Body of pancreas (tissue), 4 donors: ENCODE measurements around the gene RAB25. TPM values are rescaled to one million over a fixed set of nuclear protein-coding genes. Genes with fewer than 3 reads are reported as not detected.

Experiments used
- ATAC-seq: fragments of 150-250 bp; one replicate; pipeline ENCODE4 v1.9.1; 2016
- DNase-seq, 4 donors: peaks; one replicate each; pipeline ENCODE4 v3.0.0-alpha.2; 2019
- H3K27ac ChIP-seq, 4 donors: fragments of 200-600 bp; sonication (generic); 1 replicate in 3 of 4; 2 replicates in 1 of 4; pipeline versions ENCODE4 v1.5.1 to v1.6.1; 2016 to 2019; ENCODE audit warnings: mild to moderate bottlenecking in 1 of 4, mixed read lengths in 1 of 4, moderate library complexity in 1 of 4
- H3K27me3 ChIP-seq, 2 donors: fragments of 200-600 bp; sonication (generic); one replicate each; pipeline ENCODE4 v1.6.0; 2016; ENCODE audit warnings: mild to moderate bottlenecking in 1 of 2
- H3K36me3 ChIP-seq, 2 donors: fragments of 200-600 bp; sonication (generic); replicated peaks in 1 of 2; 2 replicates each; pipeline ENCODE4 v1.5.1; 2016; ENCODE audit warnings: low read depth in 2 of 2; ENCODE audit not compliant: insufficient read depth in 1 of 2
- H3K4me1 ChIP-seq: fragments of 200-600 bp; sonication (generic); one replicate; pipeline ENCODE4 v1.6.0; 2016
- H3K4me3 ChIP-seq, 2 donors: fragments of 200-600 bp; sonication (generic); 1 replicate in 1 of 2; 2 replicates in 1 of 2; pipeline ENCODE4 v1.5.1; 2016 to 2019
- H3K9me3 ChIP-seq, 3 donors: fragments of 200-600 bp; sonication (generic); 1 replicate in 2 of 3; 2 replicates in 1 of 3; pipeline ENCODE4 v1.5.1; 2016
- CTCF ChIP-seq, 7 experiments: fragments of 450-650 bp in 4 of 7; fragments of 200-600 bp in 3 of 7; sonication (generic) in 3 of 7; IDR thresholded peaks; one replicate each; pipeline ENCODE4 v1.5.1; 2016 to 2019; ENCODE audit warnings: antibody characterized with exemption in 7 of 7
- POLR2A ChIP-seq, 3 donors: fragments of 450-650 bp; IDR thresholded peaks; one replicate each; pipeline ENCODE4 v1.6.1; 2016; ENCODE audit warnings: antibody characterized with exemption in 3 of 3, mild to moderate bottlenecking in 2 of 3
- WGBS, 2 donors: methylation state at CpG; one replicate each; pipeline ENCODE4 v1.1.5; 2017; 5-methylcytosine and 5-hydroxymethylcytosine counted together
- intact Hi-C: fragments of 100-400 bp; cut with DNase I; formaldehyde crosslinking; loops from one replicate; pipeline ENCODE4 v1.15.1; 2023
- total RNA-seq, 2 donors: library from RNA; depleted of rRNA; stranded (reverse); fragments of >200 nt; gene quantifications; one replicate each; pipeline ENCODE4 v1.1.0, GENCODE V29; 2016

The RAB25 gene
- total RNA-seq, 2 donors from 2014 or later = 31.3 to 66.7 TPM

- H3K27ac ChIP-seq = no peak overlapping the region
- no peaks in the 10 kb centered on the region for H3K27me3 ChIP-seq
- H3K9me3 ChIP-seq = no peaks in the 10 kb centered on the region
- 52 to 53% methylated on average over 4 of the region's 4 CpGs for WGBS, 2 donors
- no peak overlapping the region for H3K4me3 ChIP-seq
- no peaks in the 10 kb centered on the region for H3K36me3 ChIP-seq
- ATAC-seq = no peak
- no peak for DNase-seq
- intact Hi-C loops = no loop called here
- TF ChIP-seq POLR2A (IDR thresholded peaks at IDR 0.05) = no peak
- peaks cover 48% of the 10 kb centered on the region for H3K4me1 ChIP-seq
Measured at GRCh38 chr1:156100205-156100995, 39.4 kb downstream of the RAB25 start.

GRCh38 chr1:156101880-156102279 lies 40.9 kb downstream of the RAB25 start:
- Histone ChIP-seq H3K27me3 (no peaks in the 10 kb centered on the region), H3K36me3 (no peaks in the 10 kb centered on the region), H3K4me1 (peaks cover 49% of the 10 kb centered on the region), H3K4me3 (no peak overlapping the region), H3K27ac (no peak overlapping the region), H3K9me3 (no peaks in the 10 kb centered on the region)
- DNase-seq (peak in 1 of 4 donors; percentile 30), ATAC-seq (no peak)
- WGBS, 2 donors = 38 to 44% methylated on average over 5 to 6 of the region's 6 CpGs
- TF ChIP-seq POLR2A (IDR thresholded peaks at IDR 0.05) (no peak), CTCF (IDR thresholded peaks at IDR 0.05) (no peak)
- intact Hi-C loops = no loop called here

- no peaks in the 10 kb centered on the region for H3K27me3 ChIP-seq
- ATAC-seq (no peak), DNase-seq (no peak)
- H3K4me1 ChIP-seq = peaks cover 51% of the 10 kb centered on the region
- 73 to 83% methylated on average over 14 to 16 of the region's 16 CpGs for WGBS, 2 donors
- intact Hi-C loops = no loop called here
- H3K4me3 ChIP-seq = no peak overlapping the region
- no peaks in the 10 kb centered on the region for H3K9me3 ChIP-seq
- H3K36me3 ChIP-seq = no peaks in the 10 kb centered on the region
- peak overlapping the region in 2 of 4 donors; percentile 89 to 95 for H3K27ac ChIP-seq
- no peak for TF ChIP-seq POLR2A (IDR thresholded peaks at IDR 0.05)
- TF ChIP-seq CTCF (IDR thresholded peaks at IDR 0.05) = no peak
Measured at GRCh38 chr1:156102633-156103511, 41.9 kb downstream of the RAB25 start.

GRCh38 chr1:156103521-156103947 lies 42.6 kb downstream of the RAB25 start:
- Histone ChIP-seq H3K36me3 (no peaks in the 10 kb centered on the region), H3K27ac (peak overlapping the region; percentile 33 to 98 (median 92)), H3K27me3 (no peaks in the 10 kb centered on the region), H3K4me3 (no peak overlapping the region), H3K4me1 (peaks cover 51% of the 10 kb centered on the region), H3K9me3 (no peaks in the 10 kb centered on the region)
- 61 to 63% methylated on average over 5 to 9 of the region's 9 CpGs for WGBS, 2 donors
- intact Hi-C loops = no loop called here
- no peak for DNase-seq
- TF ChIP-seq POLR2A (IDR thresholded peaks at IDR 0.05) = no peak
- no peak for TF ChIP-seq CTCF (IDR thresholded peaks at IDR 0.05)
- no peak for ATAC-seq
